HCT116 (cell line): ENCODE results near the gene CPA1. TPM values are rescaled to one million over a fixed set of nuclear protein-coding genes. Genes with fewer than 3 reads are reported as not detected.

Experiments
- ATAC-seq: fragments of 200-7000 bp; cut with Tn5 transposase; 2 replicates; pipeline ENCODE4 v1.9.1; 2020; ENCODE audit warnings: mild to moderate bottlenecking, moderate library complexity
- BruUV-seq: library from RNA; stranded (reverse); fragments of 400-500 nt; replicated peaks from 2 replicates; lab custom pipeline; 2021; lab: Mats Ljungman, UMichigan
- CTCF ChIA-PET: fragments of 300-600 bp; sonication (Branson Sonifier 250); formaldehyde crosslinking; loops from one replicate; lab custom pipeline; 2021; ENCODE audit warnings: antibody characterized with exemption; lab: Charles Lee
- POLR2A ChIA-PET: fragments of 300-600, 350-600 bp; sonication (Branson Sonifier 250); formaldehyde crosslinking; loops from one replicate; lab custom pipeline; 2021; ENCODE audit warnings: antibody characterized with exemption; lab: Charles Lee
- RAD21 ChIA-PET, 2 experiments: fragments of 300-600 bp; sonication (Branson Sonifier 250); formaldehyde crosslinking; loops; one replicate each; lab custom pipeline; 2023; ENCODE audit warnings: low total read pairs in 2 of 2; ENCODE audit not compliant: uncharacterized antibody in 2 of 2, unreplicated experiment in 2 of 2, low non-redundant PET in 1 of 2; lab: Charles Lee
- DNase-seq: peaks from one replicate; pipeline ENCODE4 v3.0.0-alpha.2; 2010; ENCODE audit warnings: low read depth, low spot score
- H2AFZ ChIP-seq: fragments of 200-600 bp; shearing (Covaris generic), sonication (generic); 2 replicates; pipeline ENCODE4 v1.6.1; 2017; ENCODE audit warnings: low read depth, mixed run types, mixed read lengths, antibody characterized with exemption, low read length; ENCODE audit not compliant: poor library complexity, severe bottlenecking
- H3K27ac ChIP-seq: 2 replicates; pipeline ENCODE4 v1.5.1; 2012; ENCODE audit warnings: low read depth, low read length
- H3K27me3 ChIP-seq: fragments of 200-600 bp; sonication (generic); 2 replicates; pipeline ENCODE4 v1.6.1; 2016; ENCODE audit warnings: mixed run types, low read length, mixed read lengths; ENCODE audit not compliant: insufficient read depth
- H3K36me3 ChIP-seq, 2 experiments: fragments of 200-500 bp in 1 of 2; fragments of 200-600 bp in 1 of 2; sonication (Bioruptor generic) in 1 of 2; sonication (generic) in 1 of 2; 2 replicates each; pipeline versions ENCODE4 v1.5.1 to v1.6.1; 2014 to 2016; ENCODE audit warnings: low read length in 2 of 2, inconsistent platforms in 1 of 2, mixed read lengths in 1 of 2, mixed run types in 1 of 2; ENCODE audit not compliant: insufficient read depth in 2 of 2, control insufficient read depth in 1 of 2
- H3K4me1 ChIP-seq, 2 experiments: fragments of 200-600 bp in 1 of 2; sonication (generic) in 1 of 2; 2 replicates each; pipeline versions ENCODE4 v1.5.1 to v1.6.1; 2012 to 2017; ENCODE audit warnings: low read length in 2 of 2, inconsistent platforms in 1 of 2, mild to moderate bottlenecking in 1 of 2, mixed read lengths in 1 of 2, mixed run types in 1 of 2, moderate library complexity in 1 of 2; ENCODE audit not compliant: insufficient read depth in 2 of 2, control insufficient read depth in 1 of 2
- H3K4me2 ChIP-seq: fragments of 200-600 bp; sonication (generic); 2 replicates; pipeline ENCODE4 v1.6.1; 2017; ENCODE audit warnings: mixed run types, low read length, mixed read lengths
- H3K4me3 ChIP-seq, 2 experiments: fragments of 200-600 bp in 1 of 2; sonication (generic) in 1 of 2; replicated peaks in 1 of 2; 2 replicates each; pipeline ENCODE4 v1.5.1; 2011 to 2016; ENCODE audit warnings: low read length in 2 of 2, control low read depth in 1 of 2, low read depth in 1 of 2, mild to moderate bottlenecking in 1 of 2, mixed read lengths in 1 of 2, mixed run types in 1 of 2
- H3K79me2 ChIP-seq: fragments of 200-600 bp; sonication (generic); 2 replicates; pipeline ENCODE4 v1.6.1; 2017; ENCODE audit warnings: mild to moderate bottlenecking, mixed run types, low read length, moderate library complexity, mixed read lengths; ENCODE audit not compliant: insufficient read depth
- H3K9ac ChIP-seq: fragments of 200-600 bp; sonication (generic); 2 replicates; pipeline ENCODE4 v1.6.1; 2016; ENCODE audit warnings: low read length, mixed read lengths
- H3K9me2 ChIP-seq: fragments of 200-600 bp; sonication (generic), shearing (Covaris generic); 2 replicates; pipeline ENCODE4 v1.6.1; 2017; ENCODE audit warnings: mixed run types, mild to moderate bottlenecking, moderate library complexity; ENCODE audit not compliant: insufficient read depth
- H3K9me3 ChIP-seq, 2 experiments: fragments of 200-500 bp in 1 of 2; fragments of 200-600 bp in 1 of 2; sonication (Bioruptor generic) in 1 of 2; sonication (generic) in 1 of 2; 2 replicates each; pipeline ENCODE4 v1.6.1; 2014 to 2017; ENCODE audit warnings: low read length in 2 of 2, mixed read lengths in 2 of 2, inconsistent platforms in 1 of 2, low read depth in 1 of 2, mild to moderate bottlenecking in 1 of 2, mixed run types in 1 of 2, moderate library complexity in 1 of 2; ENCODE audit not compliant: control insufficient read depth in 1 of 2, insufficient read depth in 1 of 2
- H4K20me1 ChIP-seq: fragments of 200-600 bp; sonication (generic), shearing (Covaris generic); 2 replicates; pipeline ENCODE4 v1.6.1; 2017; ENCODE audit warnings: mixed run types, mild to moderate bottlenecking, moderate library complexity; ENCODE audit not compliant: insufficient read depth
- ATF3 ChIP-seq: IDR thresholded peaks from 2 replicates; pipeline ENCODE4 v1.6.1; 2012
- CBX3 ChIP-seq: IDR thresholded peaks from 2 replicates; pipeline ENCODE4 v1.6.1; 2012; ENCODE audit warnings: low read depth
- CTCF ChIP-seq, 3 experiments: fragments of 200-600 bp in 1 of 3; sonication (generic) in 1 of 3; IDR thresholded peaks in 2 of 3; conservative IDR thresholded peaks in 1 of 3; 2 replicates each; pipeline ENCODE4 v1.5.1; 2012 to 2017; ENCODE audit warnings: low read depth in 2 of 3, low read length in 2 of 3, antibody characterized with exemption in 1 of 3, borderline replicate concordance in 1 of 3, control low read depth in 1 of 3, mild to moderate bottlenecking in 1 of 3, mixed read lengths in 1 of 3, mixed run types in 1 of 3, moderate library complexity in 1 of 3; ENCODE audit not compliant: insufficient read depth in 1 of 3
- ELF1 ChIP-seq: IDR thresholded peaks from 2 replicates; pipeline ENCODE4 v1.6.1; 2012; ENCODE audit warnings: low read depth, borderline replicate concordance
- EZH2 ChIP-seq: fragments of 200-600 bp; sonication (generic); IDR thresholded peaks from 2 replicates; pipeline ENCODE4 v1.6.1; 2017; ENCODE audit warnings: antibody characterized with exemption, mixed run types
- EZH2phosphoT487 ChIP-seq: fragments of 200-600 bp; IDR thresholded peaks from 2 replicates; pipeline ENCODE4 v1.6.1; 2018; ENCODE audit warnings: antibody characterized with exemption, borderline replicate concordance
- JUND ChIP-seq: IDR thresholded peaks from 2 replicates; pipeline ENCODE4 v1.6.1; 2012
- POLR2A ChIP-seq: IDR thresholded peaks from 2 replicates; pipeline ENCODE4 v1.7.0; 2011; ENCODE audit warnings: borderline replicate concordance; ENCODE audit not compliant: insufficient read depth, insufficient read length; ENCODE audit errors: extremely low read depth
- RAD21 ChIP-seq: IDR thresholded peaks from 2 replicates; pipeline ENCODE4 v1.6.1; 2012; ENCODE audit warnings: low read depth, mild to moderate bottlenecking
- REST ChIP-seq: IDR thresholded peaks from 2 replicates; pipeline ENCODE4 v1.6.1; 2012; ENCODE audit warnings: low read depth
- SIN3A ChIP-seq: IDR thresholded peaks from 2 replicates; pipeline ENCODE4 v1.6.1; 2012; ENCODE audit warnings: low read depth
- SP1 ChIP-seq: IDR thresholded peaks from 2 replicates; pipeline ENCODE4 v1.6.1; 2012; ENCODE audit warnings: low read depth
- SRF ChIP-seq: IDR thresholded peaks from 2 replicates; pipeline ENCODE4 v1.6.1; 2012; ENCODE audit warnings: low read depth
- ZFX ChIP-seq: fragments of 450-650 bp; IDR thresholded peaks from 2 replicates; pipeline ENCODE4 v1.6.1; 2017
- ZNF274 ChIP-seq: fragments of 200-500 bp; sonication (Bioruptor generic); IDR thresholded peaks from 2 replicates; pipeline ENCODE4 v1.6.1; 2014; ENCODE audit warnings: mild to moderate bottlenecking, low read depth, low read length, inconsistent platforms
- intact Hi-C: fragments of 100-400 bp; cut with micrococcal nuclease; formaldehyde crosslinking; loops from 2 replicates; pipeline ENCODE4 v1.10.0; 2022
- total RNA-seq: library from RNA; stranded (reverse); gene quantifications from one replicate; pipeline ENCODE4 v1.2.1, GENCODE V29; 2021; ENCODE audit not compliant: unreplicated experiment

CPA1 gene
- total RNA-seq, 1 experiment from 2014 or later: 11.9 TPM

- Histone ChIP-seq H3K9me3 (no peaks in the 10 kb centered on the region), H3K4me1 (no peaks in the 10 kb centered on the region), H3K79me2 (no peaks in the 10 kb centered on the region), H2AFZ (no peak overlapping the region), H3K9me2 (no peaks in the 10 kb centered on the region), H3K9ac (no peak overlapping the region), H3K27me3 (no peaks in the 10 kb centered on the region), H3K36me3 (no peaks in the 10 kb centered on the region), H3K4me2 (no peak overlapping the region), H4K20me1 (no peaks in the 10 kb centered on the region), H3K4me3 (no peak overlapping the region), H3K27ac (no peak overlapping the region)
- intact Hi-C loops: no loop called here
- ChIA-PET RAD21 (no interaction called here), CTCF (no interaction called here), POLR2A (interaction anchor here (1.2 kb wide), 1 partner anchor 9 kb away, joined by 3 read pairs; no protein-coding TSS in a partner anchor)
- TF ChIP-seq RAD21 (no peak), ZFX (no peak), CBX3 (no peak), POLR2A (no peak), SRF (no peak), EZH2 (no peak), EZH2phosphoT487 (no peak), JUND (no peak), ELF1 (no peak), REST (no peak), ATF3 (no peak), SIN3A (no peak), SP1 (no peak), ZNF274 (no peak), CTCF (IDR thresholded peaks at IDR 0.05 in 2 of 3, conservative IDR thresholded peaks at IDR 0.05 in 1 of 3; ENCODE audit: borderline replicate concordance in 1 of 3, insufficient read depth in 1 of 3, low read depth in 2 of 3, low read length in 2 of 3) (no peak)
- BruUV-seq: no TSS peak
- ATAC-seq (no peak), DNase-seq (no peak)
These were observed 20.8 kb downstream of the CPA1 start for GRCh38 chr7:130401101-130401500.
